AG04450 (cell line): Measurements from ENCODE around the gene CHKA. TPM values are rescaled to one million over a fixed set of nuclear protein-coding genes. Genes with fewer than 3 reads are reported as not detected.

Experiments used
- CTCF ChIA-PET: fragments of 300-600, 350-600 bp; formaldehyde crosslinking; extraction: SDS; loops from one replicate; lab custom pipeline; 2022; ENCODE audit warnings: antibody characterized with exemption, inconsistent platforms; lab: Charles Lee
- POLR2A ChIA-PET: fragments of 350-600 bp; formaldehyde crosslinking; extraction: SDS; loops from one replicate; lab custom pipeline; 2021; ENCODE audit warnings: antibody characterized with exemption, inconsistent platforms; lab: Yijun Ruan, JAX
- DNase-seq: peaks from one replicate; pipeline ENCODE4 v3.0.0-alpha.2; 2011; ENCODE audit warnings: low read depth, low spot score
- H3K27ac ChIP-seq: one replicate; pipeline ENCODE4 v1.5.1; 2012; ENCODE audit warnings: low read depth, low read length, control low read depth
- H3K27me3 ChIP-seq: one replicate; pipeline ENCODE4 v1.6.0; 2012; ENCODE audit warnings: low read length; ENCODE audit not compliant: control insufficient read depth, insufficient read depth
- H3K4me3 ChIP-seq: 2 replicates; pipeline ENCODE4 v1.5.1; 2011; ENCODE audit warnings: mild to moderate bottlenecking, low read depth, low read length, control low read depth
- H3K9me3 ChIP-seq: 2 replicates; pipeline ENCODE4 v1.5.1; 2012; ENCODE audit warnings: low read length; ENCODE audit not compliant: control insufficient read depth, insufficient read depth
- CTCF ChIP-seq: IDR thresholded peaks from 2 replicates; pipeline ENCODE4 v1.5.1; 2011; ENCODE audit warnings: low read depth, low read length, control low read depth, inconsistent platforms
- polyA plus RNA-seq: library from polyadenylated mRNA; depleted of rRNA; stranded (reverse); fragments of >200 nt; gene quantifications from 2 replicates; pipeline ENCODE4 v1.2.3, GENCODE V29; 2011

The CHKA gene
- polyA plus RNA-seq, 1 experiment, result 12.5 TPM

GRCh38 chr11:68012044-68012842, 108.9 kb downstream of the CHKA start:
- no peak for TF ChIP-seq CTCF
- Histone ChIP-seq H3K27me3 (no peaks in the 10 kb centered on the region), H3K4me3 (no peak overlapping the region), H3K9me3 (no peaks in the 10 kb centered on the region; the same call in 1 of the 2 replicates), H3K27ac (peak overlapping the region; percentile 95)
- no peak for DNase-seq
- ChIA-PET POLR2A (no interaction called here), CTCF (no interaction called here)

DNA sequence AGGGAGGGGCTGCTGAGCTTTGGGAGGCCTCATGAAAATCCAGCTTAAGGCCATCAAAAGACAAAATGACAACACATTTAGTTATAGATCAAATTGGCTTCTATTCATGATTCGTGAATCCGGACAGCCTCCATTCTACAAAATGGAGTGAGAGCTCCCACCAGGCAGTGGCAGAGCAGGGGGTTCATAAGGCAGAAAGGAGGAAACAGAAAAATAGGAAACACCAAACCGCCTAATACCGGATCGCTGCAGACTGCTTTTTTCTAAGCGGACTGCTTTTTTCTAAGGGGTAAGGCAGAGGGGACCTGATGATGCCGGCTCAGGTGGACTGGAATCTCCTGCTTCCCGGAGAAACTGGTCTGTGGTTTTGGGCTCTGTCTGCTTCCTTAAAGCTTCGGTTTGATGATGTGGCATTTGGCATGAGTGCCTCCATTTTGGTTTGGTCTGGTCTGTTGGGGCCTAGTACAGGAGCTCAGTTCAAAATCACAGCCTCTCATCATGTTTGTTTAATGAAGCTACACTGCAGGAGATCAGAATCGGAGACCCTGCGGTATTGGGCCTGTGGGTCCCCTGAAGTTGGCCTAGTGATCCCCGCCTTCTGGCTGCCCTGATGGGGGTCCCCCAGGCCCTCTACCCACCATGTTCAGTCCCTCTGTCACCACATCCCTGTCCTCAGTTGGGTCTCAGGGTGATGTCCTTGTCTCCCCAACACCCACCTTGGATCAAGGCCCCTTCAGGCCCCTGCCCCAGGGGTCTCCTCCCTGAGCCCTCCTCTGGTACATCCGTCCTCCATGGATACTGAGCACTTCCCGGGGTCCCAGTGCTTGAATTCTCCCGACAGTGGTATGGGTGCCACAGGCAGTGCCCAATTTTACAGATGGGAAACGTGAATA, 109.9 kb downstream of the CHKA start:
- Histone ChIP-seq H3K4me3 (peak overlapping the region; percentile 61), H3K9me3 (no peaks in the 10 kb centered on the region; the same call in 1 of the 2 replicates), H3K27me3 (no peaks in the 10 kb centered on the region), H3K27ac (peak overlapping the region; percentile 93)
- ChIA-PET CTCF (interaction anchor here (1.7 kb wide), 1 partner anchor 198 kb away, joined by 5 read pairs; no protein-coding TSS in a partner anchor), POLR2A (interaction anchor here (1.3 kb wide), 1 partner anchor 17 kb away, joined by 3 read pairs; no protein-coding TSS in a partner anchor)
- no peak for DNase-seq
- no peak for TF ChIP-seq CTCF

DNA sequence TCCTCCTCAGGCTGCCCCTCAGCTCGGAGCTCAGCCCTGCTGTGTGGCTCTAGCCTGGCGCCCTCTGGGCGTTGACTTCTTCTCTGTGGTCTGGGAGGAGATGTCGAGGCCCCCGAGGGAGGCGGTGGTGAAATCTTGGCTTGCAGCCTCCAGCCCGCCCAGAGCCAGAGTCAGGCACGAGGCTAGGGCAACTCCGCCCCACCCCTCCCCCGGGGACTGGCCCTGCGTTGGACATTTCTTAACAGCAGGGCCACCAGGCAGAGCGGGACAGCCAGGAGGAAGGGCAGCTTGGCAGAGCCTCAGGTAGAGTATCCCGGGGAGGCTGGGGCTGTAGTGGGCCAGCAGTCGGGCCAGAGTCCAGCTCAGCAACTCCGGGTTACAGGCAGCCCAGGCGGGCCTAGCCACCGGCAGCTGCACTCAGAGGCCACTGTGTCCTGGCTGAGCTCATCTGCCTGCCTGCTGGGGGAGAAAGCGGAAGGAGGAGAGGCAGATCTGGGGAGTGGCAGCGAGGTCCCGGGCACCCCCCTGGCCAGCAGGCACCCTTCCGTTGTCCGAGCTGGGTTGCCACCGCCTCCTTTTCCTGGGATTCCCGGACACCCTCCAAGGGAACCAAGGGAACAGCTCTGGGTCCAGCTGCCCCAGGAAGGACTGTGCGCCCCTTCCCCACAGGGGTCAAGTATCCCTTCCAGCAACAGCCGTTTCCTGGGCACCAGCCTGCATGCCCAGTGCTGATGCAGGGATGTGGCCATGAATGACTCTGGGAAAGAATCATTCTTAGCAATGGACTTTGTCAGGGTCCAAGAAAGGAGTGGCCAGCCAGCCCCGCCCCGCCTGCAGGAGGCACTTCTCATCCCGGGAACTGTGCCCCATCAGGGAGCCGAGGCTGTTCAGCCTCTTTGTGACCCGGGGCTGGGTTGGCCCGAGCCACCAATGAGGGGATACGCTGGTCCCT, 110.8 kb downstream of the CHKA start, which contains the start of gene ALDH3B1:
TSS of gene ALDH3B1 (plus strand) at position 238 of the 952 bp plus-strand sequence. CDS start 4,971 bp downstream, outside the sequence.
- peak within 1 kb of the TSS; percentile 93 for H3K27ac ChIP-seq
- peak within 1 kb of the TSS; percentile 61 for H3K4me3 ChIP-seq
- ChIA-PET POLR2A (interaction anchor here (0.6 to 1.4 kb wide), 6 partner anchors 9 to 525 kb away, joined by 3 to 4 read pairs (median 3); no protein-coding TSS in a partner anchor), CTCF (interaction anchor here (1.2 to 1.7 kb wide), 2 partner anchors 16 to 199 kb away, joined by 5 to 6 read pairs; no protein-coding TSS in a partner anchor)
- TF ChIP-seq CTCF, result no peak
- DNase-seq, result no peak
- H3K27me3 ChIP-seq, result no peaks in the 10 kb centered on the region
- no peaks in the 10 kb centered on the region; the same call in 1 of the 2 replicates for H3K9me3 ChIP-seq

GRCh38 chr11:68009391-68010089, 111.6 kb downstream of the CHKA start:
- ChIA-PET POLR2A (interaction anchor here (0.6 to 1.4 kb wide), 6 partner anchors 9 to 526 kb away, joined by 3 to 4 read pairs (median 3); no protein-coding TSS in a partner anchor), CTCF (interaction anchor here (0.6 to 1.7 kb wide), 3 partner anchors 15 to 200 kb away, joined by 3 to 6 read pairs (median 5); no protein-coding TSS in a partner anchor)
- TF ChIP-seq CTCF, result peak; percentile 41
- H3K4me3 ChIP-seq, result peak overlapping the region; percentile 61
- H3K27me3 ChIP-seq, result no peaks in the 10 kb centered on the region
- H3K27ac ChIP-seq, result peak overlapping the region; percentile 93
- no peaks in the 10 kb centered on the region; the same call in 1 of the 2 replicates for H3K9me3 ChIP-seq
- DNase-seq, result no peak
